Measurements from ENCODE around the gene GPR3.
"Not testable (repeated sequence)": the region's sequence is repeated elsewhere in the genome, so short reads cannot be mapped to it uniquely, and the experiment has no call there.

Gene GPR3

DNA sequence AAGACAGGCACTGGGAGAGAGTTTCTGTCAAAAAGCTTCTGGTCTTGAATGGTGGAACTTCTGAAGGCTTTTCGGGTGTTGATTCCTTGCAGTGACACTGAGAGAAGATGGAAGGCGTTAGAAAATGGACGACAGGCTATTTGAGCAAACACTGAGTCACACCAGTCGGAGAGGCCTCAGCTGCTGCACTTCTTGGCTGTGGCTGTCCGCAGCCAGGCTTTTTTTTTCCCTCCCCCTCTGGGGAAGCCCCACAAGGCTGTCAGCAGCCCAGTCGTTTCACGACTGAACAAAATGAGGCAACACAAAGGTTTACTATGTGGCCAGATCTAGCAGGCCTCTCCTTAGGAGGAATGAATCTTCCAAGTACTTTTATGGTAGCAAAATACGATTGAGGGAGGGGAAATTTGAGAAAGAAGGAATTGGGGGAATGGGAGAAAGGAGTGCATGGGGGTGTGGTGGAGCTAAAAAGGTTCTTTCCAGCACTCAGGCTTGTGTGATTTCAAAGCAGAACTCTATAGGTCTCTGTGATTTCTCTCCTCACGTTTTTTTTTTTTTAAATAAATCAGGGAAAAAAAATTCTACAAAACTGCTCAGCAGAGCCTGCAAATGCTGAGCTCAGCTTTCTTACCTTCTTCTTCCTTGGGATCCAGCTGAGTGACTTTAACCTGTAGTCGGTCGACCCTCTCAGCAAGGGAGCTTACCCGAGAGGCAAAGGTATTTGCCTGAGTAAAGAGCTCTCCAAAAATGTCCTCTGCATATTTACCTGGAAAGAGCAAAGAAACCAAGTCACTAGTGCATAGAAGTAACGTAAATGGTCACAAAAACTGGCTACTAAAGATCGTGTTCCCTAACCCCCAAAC is 26.1 kb downstream of the GPR3 start:
- in situ Hi-C loops (cut with HindIII; ENCODE audit: low sequenced_read_pairs) = loop anchor here (5.0 kb wide), 1 partner anchor 64 kb away; no protein-coding TSS in a partner anchor

DNA sequence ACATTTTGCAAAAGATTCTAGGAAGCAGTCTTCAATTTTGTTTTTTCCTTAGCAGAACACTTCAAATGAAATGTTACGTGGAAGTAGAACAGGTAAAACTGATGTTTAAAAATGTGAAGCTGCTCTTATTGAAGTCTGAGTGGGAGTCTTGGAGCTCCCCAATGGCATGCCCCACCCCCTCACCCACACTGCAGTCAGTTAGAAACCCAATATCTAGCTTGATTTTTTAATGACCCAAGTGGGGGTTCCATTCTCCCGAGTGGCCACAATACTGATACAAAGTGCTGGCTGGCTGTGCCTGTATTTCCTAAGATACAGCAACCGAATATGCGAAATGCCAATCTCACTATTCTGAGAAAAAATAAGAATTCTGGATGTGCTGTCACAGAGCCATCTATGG is 31.3 kb downstream of the GPR3 start:
- in situ Hi-C loops (cut with HindIII; ENCODE audit: low sequenced_read_pairs) = no loop called here

DNA sequence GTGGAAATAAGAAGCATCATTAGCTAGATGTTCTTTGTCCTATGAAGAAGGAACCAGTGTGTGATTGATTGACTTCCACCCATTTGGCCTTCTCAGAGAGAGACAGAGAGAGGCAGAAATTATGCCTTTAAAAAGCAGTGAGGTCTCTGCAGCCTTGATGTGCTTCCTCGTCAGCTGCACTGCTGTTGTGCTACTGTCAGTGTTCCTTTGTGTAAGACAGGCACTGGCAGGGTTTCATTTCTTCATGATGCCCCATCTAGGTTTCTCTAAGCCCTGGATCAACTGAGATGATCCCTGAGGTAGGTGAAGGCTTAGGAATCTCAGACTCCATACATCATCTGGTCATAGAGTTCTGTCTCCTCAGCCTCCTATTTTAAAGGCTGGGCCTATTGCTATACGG is 34.9 kb downstream of the GPR3 start:
- in situ Hi-C loops (cut with HindIII; ENCODE audit: low sequenced_read_pairs) = no loop called here

DNA sequence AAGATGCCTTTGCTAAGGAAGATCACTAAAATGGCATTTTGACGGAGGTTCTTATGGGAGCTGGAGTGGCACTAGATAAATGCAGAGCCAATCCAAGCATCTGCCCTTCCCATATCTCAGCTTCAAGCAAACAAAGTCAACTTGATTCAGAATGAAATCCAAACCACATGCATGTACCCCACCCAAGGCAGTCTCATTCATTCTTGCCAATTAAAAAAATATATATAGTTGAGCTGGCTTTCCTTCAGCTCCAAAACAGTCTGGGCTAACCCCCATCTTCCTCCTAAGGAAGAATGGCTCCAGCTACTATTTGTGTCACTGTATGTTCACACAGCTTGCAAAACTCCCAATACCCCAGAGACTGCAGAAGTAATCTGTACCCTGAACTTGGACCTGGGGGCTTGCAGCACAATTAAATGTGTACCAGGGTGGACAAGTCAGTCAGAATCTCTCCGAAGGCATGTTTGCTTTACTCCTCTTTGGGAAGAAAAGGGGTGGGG is 35.4 kb downstream of the GPR3 start:
- in situ Hi-C loops (cut with HindIII; ENCODE audit: low sequenced_read_pairs) = no loop called here

DNA sequence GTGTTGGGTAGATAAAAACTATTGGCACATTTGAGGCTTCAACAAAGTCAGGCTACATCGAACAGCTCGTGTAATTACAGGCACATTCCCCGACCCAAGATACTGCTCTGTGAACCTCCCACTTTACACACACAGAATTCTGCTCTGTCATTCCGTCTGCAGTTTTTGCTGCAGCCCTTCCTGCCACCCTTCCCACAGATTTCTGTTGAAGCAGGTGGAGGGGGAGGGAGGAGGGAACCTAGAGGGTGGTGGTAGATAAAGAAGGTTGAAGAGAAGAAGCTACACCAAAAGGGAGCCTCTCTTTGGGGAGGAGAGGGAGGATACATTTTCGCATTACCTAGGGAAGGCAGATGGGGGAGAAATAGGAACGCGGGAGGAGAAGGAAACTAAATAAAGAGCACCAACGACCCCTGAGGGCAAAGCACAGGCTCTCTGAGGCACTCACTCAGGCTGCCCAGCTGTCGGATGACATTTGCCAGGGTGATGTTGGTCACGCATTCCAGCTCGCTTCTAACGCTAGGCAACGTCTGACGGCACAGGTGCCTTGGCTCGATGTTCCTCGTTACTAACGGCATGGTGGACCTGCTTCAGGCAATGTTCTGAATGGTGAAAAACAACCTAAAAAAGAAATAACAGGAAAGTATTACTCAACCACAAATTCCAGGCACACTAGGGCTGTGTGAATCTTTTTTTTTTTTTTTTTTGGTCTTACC is 36.0 kb downstream of the GPR3 start:
- in situ Hi-C loops (cut with HindIII; ENCODE audit: low sequenced_read_pairs) = no loop called here

DNA sequence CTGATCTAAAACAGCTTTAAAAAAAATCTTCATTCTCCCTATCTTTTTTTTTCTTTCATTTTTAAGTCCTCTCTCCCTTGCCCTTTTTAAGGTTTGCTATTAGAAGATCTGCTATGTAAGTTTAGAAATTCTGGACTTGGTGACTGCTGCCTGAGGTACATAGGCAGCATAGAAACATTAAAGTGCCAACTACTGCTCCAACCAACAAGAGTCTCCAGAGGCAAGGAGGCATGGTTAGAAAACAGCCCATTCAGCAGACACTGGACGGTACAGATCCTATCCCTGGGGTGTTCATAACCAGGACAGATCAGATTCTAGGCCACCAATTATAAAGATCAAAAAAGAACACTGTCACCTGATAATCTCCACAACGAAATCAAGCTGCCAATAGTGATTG is 36.6 kb downstream of the GPR3 start:
- in situ Hi-C loops (cut with HindIII; ENCODE audit: low sequenced_read_pairs) = no loop called here

DNA sequence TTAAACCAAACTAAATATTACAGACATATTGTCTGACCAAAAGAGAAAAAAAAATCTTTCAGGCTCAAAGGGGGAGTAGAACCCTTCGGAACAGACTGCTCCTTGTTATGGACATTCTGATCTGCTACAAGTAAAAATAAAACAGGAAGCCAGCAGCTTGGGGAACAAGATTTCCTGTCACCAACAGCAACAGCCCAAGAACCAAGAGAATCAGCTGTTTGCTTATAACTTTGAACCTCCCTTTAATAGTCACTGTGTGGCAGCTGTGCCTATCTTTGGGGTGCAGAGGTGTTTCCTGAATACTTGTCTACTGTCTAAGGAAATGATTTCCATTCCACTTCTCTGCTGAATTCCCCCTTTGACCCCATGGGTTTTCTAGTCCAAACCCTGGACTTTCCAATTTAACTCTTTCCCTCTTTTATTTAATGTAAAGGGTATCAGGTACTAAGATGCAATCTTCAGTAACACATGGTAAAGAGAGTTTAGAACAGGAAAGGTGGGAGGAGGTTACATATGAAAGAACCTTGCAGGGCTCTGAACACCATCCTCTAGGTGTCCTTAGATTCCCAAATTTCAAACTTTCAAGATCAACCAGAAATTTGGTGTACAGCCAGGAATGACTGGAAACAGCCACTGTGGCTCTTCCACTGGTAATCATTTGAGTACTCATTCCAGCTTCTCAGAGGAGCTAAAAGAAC is 38.6 kb downstream of the GPR3 start:
- in situ Hi-C loops (cut with HindIII; ENCODE audit: low sequenced_read_pairs) = no loop called here

DNA sequence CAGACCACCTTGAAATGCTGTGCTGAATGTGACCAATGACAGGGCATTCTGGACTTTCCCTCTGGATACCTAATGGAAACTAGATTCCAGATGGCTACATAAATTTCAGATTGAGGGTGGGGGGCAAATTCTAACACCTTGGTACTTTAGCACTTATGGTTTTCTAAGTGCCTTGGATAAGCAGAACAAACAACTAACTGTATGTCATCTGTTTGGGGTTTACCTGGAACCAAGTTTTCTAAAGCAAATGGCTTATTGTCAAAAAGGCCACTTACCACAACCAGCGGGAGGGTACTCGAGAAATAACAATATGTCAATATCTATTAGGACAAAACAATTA is 39.1 kb downstream of the GPR3 start:
- in situ Hi-C loops (cut with HindIII; ENCODE audit: low sequenced_read_pairs) = no loop called here

DNA sequence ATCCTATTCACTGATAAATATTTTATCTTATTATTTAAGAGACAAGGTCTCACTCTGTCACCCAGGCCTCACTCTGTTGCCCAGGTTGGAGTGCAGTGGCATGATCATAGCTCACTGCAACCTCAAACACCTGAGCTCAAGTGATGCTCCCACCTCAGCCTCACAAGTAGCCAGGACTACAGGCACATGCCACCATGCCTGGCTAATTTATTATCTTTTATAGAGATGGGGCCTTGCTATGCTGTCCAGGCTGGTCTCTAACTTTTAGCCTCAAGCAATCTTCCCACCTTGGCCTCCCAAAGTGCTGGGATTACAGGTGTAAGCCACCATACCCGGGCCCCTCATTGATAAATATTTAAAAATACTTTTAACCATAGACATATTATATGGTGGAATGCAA is 40.3 kb downstream of the GPR3 start:
- in situ Hi-C loops (cut with HindIII; ENCODE audit: low sequenced_read_pairs) = not testable (repeated sequence)

DNA sequence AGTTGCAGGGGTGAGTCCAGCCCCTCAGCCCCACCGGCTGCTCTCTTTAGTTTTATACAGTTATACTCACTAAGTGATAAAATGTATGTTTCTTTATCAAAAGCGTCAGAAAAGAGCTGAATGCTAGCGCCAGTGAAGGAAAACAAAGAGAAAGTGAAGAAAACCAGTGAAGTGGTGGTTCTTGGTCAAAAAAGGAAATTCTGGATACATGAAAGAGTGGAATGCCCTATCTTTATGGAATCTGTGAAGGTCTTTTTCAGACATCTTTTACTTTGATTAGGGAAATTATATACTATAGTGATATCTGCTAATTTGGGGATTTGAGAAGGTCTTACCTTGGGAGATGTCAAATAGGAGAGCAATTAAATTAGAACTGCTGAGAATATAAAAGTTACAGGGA is 41.3 kb downstream of the GPR3 start:
- in situ Hi-C loops (cut with HindIII; ENCODE audit: low sequenced_read_pairs) = no loop called here

DNA sequence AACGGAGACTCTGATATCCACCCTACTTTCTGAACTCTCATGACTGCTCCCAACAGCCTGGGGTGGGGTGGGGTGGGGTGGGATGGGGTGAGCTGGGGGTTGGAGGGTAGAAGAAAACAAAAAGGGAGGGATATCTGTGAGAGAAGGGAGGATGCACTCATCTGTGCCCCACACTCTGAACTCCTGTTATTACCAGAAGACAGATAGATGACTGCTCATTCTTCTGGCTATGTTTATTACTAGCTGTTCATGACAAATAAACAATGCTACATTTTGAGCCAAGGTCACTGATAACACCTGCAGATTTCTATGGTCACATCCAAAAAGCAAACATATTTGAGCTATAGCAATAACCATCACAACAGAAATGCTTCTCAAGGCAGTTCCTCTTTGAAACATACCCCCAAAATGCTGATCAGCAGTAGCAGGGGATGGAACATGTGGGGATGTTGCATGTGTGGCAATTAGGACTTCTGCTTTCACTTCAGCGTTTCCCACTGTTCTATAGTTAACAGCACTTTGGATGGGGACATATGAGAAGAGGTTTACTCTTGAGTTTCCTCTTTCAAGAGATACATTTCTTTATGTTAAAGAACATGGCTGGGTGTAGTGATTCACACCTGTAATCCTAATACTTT is 43.3 kb downstream of the GPR3 start:
- in situ Hi-C loops (cut with HindIII; ENCODE audit: low sequenced_read_pairs) = no loop called here

DNA sequence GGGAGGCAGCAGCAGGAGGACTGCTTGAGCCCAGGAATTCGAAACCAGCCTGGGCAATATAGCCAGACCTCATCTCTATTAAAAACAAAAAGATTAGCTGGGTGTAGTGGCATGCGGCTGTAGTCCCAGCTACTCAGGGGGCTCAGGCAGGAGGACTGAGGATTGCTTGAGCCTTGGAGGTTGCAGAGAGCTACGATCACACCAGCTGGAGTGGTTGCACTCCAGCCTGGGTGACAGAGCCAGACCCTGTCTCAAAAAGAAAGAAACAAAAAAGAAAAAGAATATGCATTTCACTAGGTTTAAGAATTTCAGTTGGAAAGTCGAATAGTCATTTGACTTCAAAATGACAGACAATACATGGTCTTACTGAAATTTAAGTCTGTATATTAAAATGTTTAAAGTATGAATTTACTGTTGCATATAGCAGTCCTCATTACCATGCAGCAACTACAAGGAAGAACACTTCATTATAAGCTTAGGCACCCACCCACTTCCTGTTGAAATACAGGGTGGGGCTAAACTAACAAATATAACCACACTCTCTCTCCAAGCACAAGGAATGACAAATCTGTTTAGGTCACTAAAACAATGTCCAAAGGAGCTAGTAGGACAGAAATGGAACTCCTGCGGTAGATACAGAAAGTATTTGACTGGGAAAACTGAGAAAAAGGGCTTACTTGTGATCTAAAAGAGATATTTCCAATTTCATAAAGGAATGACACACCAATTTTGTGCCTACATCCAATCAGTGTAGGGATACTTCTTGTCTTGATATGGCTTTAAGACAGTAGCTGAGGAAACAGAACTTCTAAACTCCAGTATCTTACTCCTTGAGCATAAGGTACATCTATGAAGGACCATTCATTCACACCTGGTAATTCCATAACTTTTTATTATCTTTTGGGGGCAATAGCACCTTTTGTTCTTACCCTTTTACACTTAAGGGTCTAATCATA is 44.1 kb downstream of the GPR3 start:
- in situ Hi-C loops (cut with HindIII; ENCODE audit: low sequenced_read_pairs) = no loop called here

DNA sequence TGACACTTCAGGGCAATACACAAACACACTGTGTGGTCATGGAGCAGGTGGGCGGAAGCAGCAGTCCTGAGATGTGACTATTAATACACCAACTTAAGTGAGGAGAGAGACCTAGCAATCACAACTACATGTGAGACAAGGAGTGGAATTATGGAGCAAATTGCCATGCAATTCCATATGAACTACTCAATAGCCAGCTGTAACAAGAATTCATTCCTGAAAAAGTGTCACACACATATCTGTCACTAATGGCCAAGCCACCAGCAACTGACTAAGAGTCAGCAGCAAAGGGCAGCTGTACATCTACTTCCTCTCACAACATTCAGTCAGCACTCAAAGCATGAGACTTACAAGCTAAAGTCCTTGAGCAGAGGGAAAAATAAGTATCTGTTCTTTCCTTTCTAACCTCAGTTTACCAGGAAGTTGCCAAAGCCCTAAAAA is 46.2 kb downstream of the GPR3 start:
- in situ Hi-C loops (cut with HindIII; ENCODE audit: low sequenced_read_pairs) = no loop called here

DNA sequence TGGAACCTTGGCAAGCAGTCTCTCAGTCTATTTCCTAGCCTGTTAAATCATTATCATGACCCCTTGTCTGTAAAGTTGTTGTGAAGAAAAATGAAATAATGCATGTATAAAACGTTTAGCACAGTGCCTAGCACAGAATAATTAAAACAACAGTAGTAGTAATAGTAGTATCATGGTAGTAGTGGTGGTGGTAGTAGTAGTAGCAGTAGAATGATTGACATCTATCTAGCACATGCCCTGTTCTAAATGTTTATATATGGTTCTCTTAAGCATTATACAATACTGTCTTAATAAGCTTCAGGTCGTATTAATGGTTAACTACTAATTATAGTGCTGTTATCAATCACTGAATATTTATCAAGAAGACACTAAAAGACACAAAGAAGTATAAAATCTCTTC is 46.7 kb downstream of the GPR3 start:
- in situ Hi-C loops (cut with HindIII; ENCODE audit: low sequenced_read_pairs) = no loop called here

DNA sequence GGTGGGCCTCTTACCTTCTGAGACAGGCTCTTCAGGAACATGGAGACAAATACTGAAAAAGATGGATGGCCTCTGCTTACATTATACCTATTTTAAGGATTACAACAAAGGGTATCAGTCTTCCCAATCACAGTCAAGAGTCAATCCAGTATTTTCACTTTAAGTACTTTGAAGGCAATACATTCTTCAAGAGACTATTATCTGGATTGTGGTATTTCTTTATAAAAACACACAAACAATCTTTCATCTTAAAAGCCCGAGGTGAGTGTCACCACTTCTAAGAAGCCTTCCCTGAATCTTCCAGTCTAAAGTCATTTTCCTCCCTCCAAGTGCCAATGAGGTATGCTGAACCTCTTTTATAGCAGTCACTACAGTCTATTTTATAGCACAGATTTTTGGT is 52.2 kb downstream of the GPR3 start:
- in situ Hi-C loops (cut with HindIII; ENCODE audit: low sequenced_read_pairs) = no loop called here
